GM18867 (cell line): Measurements from ENCODE around the gene PRMT1.
A peak's percentile ranks its signal among the peaks of the same experiment; 100 is the strongest.
"Not testable (repeated sequence)": the region's sequence is repeated elsewhere in the genome, so short reads cannot be mapped to it uniquely, and the experiment has no call there.

Experiments used
- ATAC-seq: cut with Tn5 transposase; IDR thresholded peaks from one replicate; pipeline ENCODE4 v1.9.1; 2021; ENCODE audit warnings: mild to moderate bottlenecking, moderate library complexity; ENCODE audit not compliant: unreplicated experiment

Gene PRMT1

GRCh38 chr19:49677231-49677900, at the start of gene PRMT1:
PRMT1 (plus strand) TSS chr19:49677271; CDS start chr19:49677281, 10 bp downstream.
- no peak for ATAC-seq

DNA sequence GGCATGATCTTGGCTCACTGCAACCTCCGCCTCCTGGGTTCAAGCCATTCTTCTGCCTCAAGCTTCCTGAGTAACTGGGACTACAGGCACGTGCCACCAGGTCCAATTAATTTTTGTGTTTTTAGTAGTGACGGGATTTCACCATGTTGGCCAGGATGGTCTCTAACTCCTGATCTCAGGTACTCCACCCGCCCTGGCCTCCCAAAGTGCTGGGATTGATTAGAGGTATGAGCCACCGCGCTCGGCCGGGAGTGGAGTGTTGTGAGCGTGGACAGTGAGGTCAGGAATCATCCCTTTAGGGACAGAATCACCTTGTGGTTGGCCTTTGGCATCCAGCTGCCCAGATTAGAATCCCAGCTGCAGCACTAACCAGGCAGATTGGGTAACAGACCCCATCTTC, 47.4 kb upstream of the PRMT1 start:
- ATAC-seq: no peak

- ATAC-seq: no peak
These were observed 46.0 kb upstream of the PRMT1 start for GRCh38 chr19:49631014-49631588.

GRCh38 chr19:49631610-49632192, 45.4 kb upstream of the PRMT1 start:
- no peak for ATAC-seq

GRCh38 chr19:49632576-49632975, 44.5 kb upstream of the PRMT1 start:
- ATAC-seq: no peak

- ATAC-seq: not testable (repeated sequence)
These were observed 43.8 kb upstream of the PRMT1 start for GRCh38 chr19:49633273-49633672.

DNA sequence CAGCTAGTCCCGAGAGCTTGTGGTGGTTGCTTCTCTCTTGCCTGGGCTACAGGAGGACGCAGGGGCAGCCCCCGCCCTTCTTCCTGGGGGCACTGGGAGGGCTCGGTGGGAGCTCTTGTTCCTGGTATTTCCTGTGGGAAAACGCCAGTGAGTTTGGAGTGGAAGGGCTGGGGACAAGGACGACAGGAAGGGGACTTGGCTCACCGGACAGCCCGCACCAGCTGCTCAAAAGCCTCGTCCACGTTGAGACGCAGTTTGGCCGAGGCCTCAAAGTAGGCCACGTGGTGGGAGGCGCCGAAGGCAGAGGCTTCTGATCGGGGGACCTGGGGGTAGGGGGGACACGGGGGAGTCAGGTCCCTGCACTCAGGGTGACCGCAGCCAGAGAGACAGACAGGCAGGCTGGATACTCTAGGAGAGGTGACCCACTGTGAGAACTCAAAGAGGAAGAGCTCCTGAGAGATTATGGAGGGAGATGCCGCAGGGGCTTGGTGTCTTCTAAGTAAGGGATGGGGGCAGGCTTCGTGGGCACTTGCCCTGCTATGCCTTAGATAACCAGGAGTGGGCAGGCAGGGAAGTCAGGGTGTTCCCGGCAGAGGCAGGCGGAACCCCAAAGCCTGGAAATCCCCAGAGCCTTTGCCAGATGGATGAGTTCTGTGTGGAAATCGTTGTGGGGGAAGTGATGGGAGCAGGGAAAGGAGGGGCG, 41.4 kb upstream of the PRMT1 start:
- ATAC-seq: no peak

- no peak for ATAC-seq
These were observed 40.7 kb upstream of the PRMT1 start for GRCh38 chr19:49636233-49636932.

- no peak for ATAC-seq
These were observed 39.0 kb upstream of the PRMT1 start for GRCh38 chr19:49637821-49638738.

GRCh38 chr19:49639401-49640112, 37.5 kb upstream of the PRMT1 start:
- ATAC-seq: no peak

GRCh38 chr19:49640113-49640898, 36.8 kb upstream of the PRMT1 start, which contains the start of gene RRAS:
RRAS (minus strand) TSS chr19:49640143; CDS start chr19:49640098, 45 bp downstream.
- ATAC-seq: peak; percentile 60

DNA sequence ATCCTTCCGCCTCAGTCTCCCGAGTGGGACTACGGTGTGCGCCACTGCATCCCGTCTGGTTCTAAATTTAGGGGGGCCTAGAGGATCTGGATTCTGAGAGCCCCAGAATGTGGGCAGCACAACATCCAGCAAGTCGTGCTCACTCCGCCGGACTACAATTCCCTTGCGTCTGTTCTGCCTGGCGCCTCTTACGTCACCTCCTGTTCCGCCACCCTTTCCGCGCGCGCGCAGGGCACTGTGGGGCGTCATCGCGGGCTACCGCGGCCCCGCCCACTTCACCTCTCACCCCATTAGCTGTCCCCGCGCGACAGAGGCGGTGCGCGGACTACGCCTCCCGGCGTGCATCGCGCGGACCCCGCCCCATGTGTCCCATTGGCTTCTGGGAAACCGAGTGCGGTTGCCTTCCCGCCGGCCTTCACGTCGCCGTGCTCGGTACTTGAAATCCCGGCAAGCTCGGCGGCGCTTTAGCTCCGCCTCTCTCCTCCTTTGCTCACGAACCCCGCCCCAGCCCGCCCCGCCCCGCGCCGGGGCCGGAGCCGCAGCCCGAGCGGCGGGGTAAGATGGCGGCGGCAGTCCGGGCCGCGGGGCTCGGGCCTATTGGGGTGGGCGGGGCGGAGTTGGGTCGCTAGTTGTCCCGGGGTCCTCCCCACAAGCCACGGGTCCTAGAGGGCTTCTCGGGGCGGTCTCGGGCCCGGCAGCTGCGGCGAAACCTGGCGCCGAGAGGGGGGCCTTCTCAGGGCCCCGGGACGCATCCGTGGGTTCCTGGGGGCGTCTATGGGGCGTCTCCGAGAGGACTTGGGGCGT, 35.2 kb upstream of the PRMT1 start, which contains the start of gene SCAF1:
SCAF1 (plus strand) TSS at position 522 of the 804 bp plus-strand sequence. CDS start 2,818 bp downstream, outside the sequence.
- peak; percentile 59 for ATAC-seq

GRCh38 chr19:49642492-49643035, 34.5 kb upstream of the PRMT1 start:
- ATAC-seq: no peak

GRCh38 chr19:49643466-49643865, 33.6 kb upstream of the PRMT1 start:
- no peak for ATAC-seq

- no peak for ATAC-seq
These were observed 31.5 kb upstream of the PRMT1 start for GRCh38 chr19:49645592-49645991.

- ATAC-seq: no peak
These were observed 31.1 kb upstream of the PRMT1 start for GRCh38 chr19:49645995-49646394.

GRCh38 chr19:49646586-49646985, 30.5 kb upstream of the PRMT1 start:
- no peak for ATAC-seq
